Fibroblast of the aortic adventitia (primary cell): ENCODE measurements around the gene GPR137B. TPM values are rescaled to one million over a fixed set of nuclear protein-coding genes. Genes with fewer than 3 reads are reported as not detected.

ENCODE experiments used
- DNase-seq: peaks from one replicate; pipeline ENCODE4 v3.0.0-alpha.2; 2010; ENCODE audit warnings: low read depth
- H3K4me3 ChIP-seq: 2 replicates; pipeline ENCODE4 v1.5.1; 2011; ENCODE audit warnings: low read depth, mild to moderate bottlenecking, control low read depth, low read length, moderate library complexity
- CTCF ChIP-seq: IDR thresholded peaks from 2 replicates; pipeline ENCODE4 v1.5.1; 2011; ENCODE audit warnings: mild to moderate bottlenecking, low read length, control low read depth, inconsistent platforms; ENCODE audit not compliant: insufficient read depth
- total RNA-seq: library from RNA; depleted of rRNA; stranded (reverse); fragments of >200 nt; gene quantifications from 2 replicates; pipeline ENCODE4 v1.2.3, GENCODE V29; 2012; ENCODE audit warnings: low replicate concordance

GPR137B gene
- total RNA-seq, 1 donor, result 14.9 TPM

- no peak for DNase-seq
- no peak overlapping the region for H3K4me3 ChIP-seq
- no peak for TF ChIP-seq CTCF
These were observed 24.6 kb upstream of the GPR137B start for GRCh38 chr1:236117710-236118109.

- H3K4me3 ChIP-seq, result no peak overlapping the region
- TF ChIP-seq CTCF, result no peak
- DNase-seq, result no peak
These were observed 22.3 kb upstream of the GPR137B start for GRCh38 chr1:236119943-236120484.

GRCh38 chr1:236120721-236121153, 21.6 kb upstream of the GPR137B start:
- no peak for DNase-seq
- H3K4me3 ChIP-seq, result no peak overlapping the region
- TF ChIP-seq CTCF, result no peak

- H3K4me3 ChIP-seq, result no peak overlapping the region
- no peak for DNase-seq
- no peak for TF ChIP-seq CTCF
These were observed 20.2 kb upstream of the GPR137B start for GRCh38 chr1:236122176-236122575.

- H3K4me3 ChIP-seq, result no peak overlapping the region
- DNase-seq, result no peak
- no peak for TF ChIP-seq CTCF
These were observed 18.8 kb upstream of the GPR137B start for GRCh38 chr1:236123563-236123962.

GRCh38 chr1:236124965-236125364, 17.4 kb upstream of the GPR137B start:
- TF ChIP-seq CTCF, result no peak
- DNase-seq, result no peak

GRCh38 chr1:236127045-236127444, 15.3 kb upstream of the GPR137B start:
- no peak overlapping the region for H3K4me3 ChIP-seq
- DNase-seq, result no peak
- no peak for TF ChIP-seq CTCF

More at GRCh38 chr1:236124965-236125364, 17.4 kb upstream of the GPR137B start:
- H3K4me3 ChIP-seq, result no peak overlapping the region
